HepG2 (cell line): ENCODE measurements around the gene TET3. TPM values are rescaled to one million over a fixed set of nuclear protein-coding genes. Genes with fewer than 3 reads are reported as not detected.
A peak's percentile ranks its signal among the peaks of the same experiment; 100 is the strongest.

Source experiments
- ARNT2 ChIP-seq: sonication (generic); formaldehyde crosslinking; IDR thresholded peaks from 2 replicates; pipeline ENCODE4 v1.8.0; 2022; ENCODE audit warnings: mild to moderate bottlenecking, low read depth, missing genetic modification reagents, moderate library complexity
- DMAP1 ChIP-seq: IDR thresholded peaks from 2 replicates; pipeline ENCODE4 v1.6.1; 2016
- FOXK1 ChIP-seq: sonication (generic); formaldehyde crosslinking; IDR thresholded peaks from 2 replicates; pipeline ENCODE4 v1.4.0; 2020; ENCODE audit warnings: low read depth, missing genetic modification reagents, borderline replicate concordance
- KLF11 ChIP-seq: IDR thresholded peaks from 2 replicates; pipeline ENCODE4 v1.6.1; 2016; ENCODE audit warnings: missing compliant biosample characterization
- MYNN ChIP-seq: sonication (generic); formaldehyde crosslinking; IDR thresholded peaks from 2 replicates; pipeline ENCODE4 v1.4.0; 2020; ENCODE audit warnings: mild to moderate bottlenecking, low read depth, missing genetic modification reagents
- NFYC ChIP-seq: IDR thresholded peaks from 2 replicates; pipeline ENCODE4 v1.6.1; 2016; ENCODE audit warnings: missing genetic modification reagents, missing compliant biosample characterization
- PAF1 ChIP-seq: IDR thresholded peaks from 2 replicates; pipeline ENCODE4 v1.6.1; 2016; ENCODE audit warnings: missing genetic modification reagents, missing compliant biosample characterization
- POLR2AphosphoS2 ChIP-seq: IDR thresholded peaks from 2 replicates; pipeline ENCODE4 v1.6.1; 2011; ENCODE audit warnings: low read depth, low read length, improper control_type of control experiment
- SIN3B ChIP-seq: fragments of 150-350 bp; IDR thresholded peaks from 2 replicates; pipeline ENCODE4 v1.6.1; 2014; ENCODE audit warnings: low read length
- ZBTB7B ChIP-seq: sonication (generic); formaldehyde crosslinking; IDR thresholded peaks from 2 replicates; pipeline ENCODE4 v1.4.0; 2020; ENCODE audit warnings: missing genetic modification reagents
- ZNF121 ChIP-seq: sonication (generic); formaldehyde crosslinking; IDR thresholded peaks from 2 replicates; pipeline ENCODE4 v1.5.0; 2020; ENCODE audit warnings: mild to moderate bottlenecking, missing genetic modification reagents
- ZNF496 ChIP-seq: sonication (generic); formaldehyde crosslinking; IDR thresholded peaks from 2 replicates; pipeline ENCODE4 v1.8.1; 2023; ENCODE audit warnings: mild to moderate bottlenecking, moderate library complexity, missing genetic modification reagents; ENCODE audit not compliant: insufficient replicate concordance
- ZNF563 ChIP-seq: sonication (generic); formaldehyde crosslinking; IDR thresholded peaks from 2 replicates; pipeline ENCODE4 v1.8.0; 2022; ENCODE audit warnings: mild to moderate bottlenecking, moderate library complexity, missing genetic modification reagents
- ZNF660 ChIP-seq: sonication (generic); formaldehyde crosslinking; IDR thresholded peaks from 2 replicates; pipeline ENCODE4 v1.5.1; 2020; ENCODE audit warnings: mild to moderate bottlenecking, low read depth, missing genetic modification reagents, borderline replicate concordance
- ZNF75D ChIP-seq: sonication (generic); formaldehyde crosslinking; IDR thresholded peaks from 2 replicates; pipeline ENCODE4 v1.8.1; 2023; ENCODE audit warnings: missing genetic modification reagents, mild to moderate bottlenecking, borderline replicate concordance
- ZSCAN12 ChIP-seq: sonication (generic); formaldehyde crosslinking; IDR thresholded peaks from 2 replicates; pipeline ENCODE4 v1.9.0; 2021; ENCODE audit warnings: mild to moderate bottlenecking, missing genetic modification reagents
- polyA plus RNA-seq, 8 experiments: library from polyadenylated mRNA; depleted of rRNA in 3 of 8; stranded (reverse) in 7 of 8; unstranded in 1 of 8; fragments of >200 nt; fragmentation: Illumina TruSeq in 4 of 8; extraction: Trizol in 4 of 8; gene quantifications; 2 replicates each; pipeline versions ENCODE4 v1.2.1 to v1.2.3, GENCODE V29; 2011 to 2016; ENCODE audit warnings: low read depth in 4 of 8, missing spikeins in 1 of 8, mixed read lengths in 1 of 8; ENCODE audit not compliant: insufficient read depth in 1 of 8
- total RNA-seq, 5 experiments: library from RNA; depleted of rRNA; stranded (reverse); fragments of >200 nt; fragmentation: Illumina TruSeq; extraction: Trizol; gene quantifications; 2 replicates each; pipeline ENCODE4 v1.2.3, GENCODE V29; 2016; ENCODE audit warnings: low read depth in 1 of 5
- TF ChIP-seq, protein P1 (sequence below): sonication (generic); formaldehyde crosslinking; IDR thresholded peaks from 2 replicates; pipeline ENCODE4 v1.5.0; 2020; ENCODE audit warnings: missing genetic modification reagents
- TF ChIP-seq, protein P2 (sequence below): sonication (generic); formaldehyde crosslinking; IDR thresholded peaks from 2 replicates; pipeline ENCODE4 v1.5.0; 2020; ENCODE audit warnings: mild to moderate bottlenecking, missing genetic modification reagents
- TF ChIP-seq, protein P3 (sequence below): IDR thresholded peaks from 2 replicates; pipeline ENCODE4 v1.6.1; 2012; ENCODE audit warnings: inconsistent platforms
- TF ChIP-seq, protein P4 (sequence below): sonication (generic); formaldehyde crosslinking; IDR thresholded peaks from 2 replicates; pipeline ENCODE4 v1.4.0; 2020; ENCODE audit warnings: missing genetic modification reagents, borderline replicate concordance
- TF ChIP-seq, protein P5 (sequence below): sonication (generic); formaldehyde crosslinking; IDR thresholded peaks from 2 replicates; pipeline ENCODE4; 2020; ENCODE audit warnings: missing genetic modification reagents, mild to moderate bottlenecking, borderline replicate concordance

Gene TET3
- total and polyA plus RNA-seq, 2 of the 13 experiments (the other 11 are each of a cell fraction or from before 2014, with no cell fraction given) = 4.3 to 6.8 TPM

DNA sequence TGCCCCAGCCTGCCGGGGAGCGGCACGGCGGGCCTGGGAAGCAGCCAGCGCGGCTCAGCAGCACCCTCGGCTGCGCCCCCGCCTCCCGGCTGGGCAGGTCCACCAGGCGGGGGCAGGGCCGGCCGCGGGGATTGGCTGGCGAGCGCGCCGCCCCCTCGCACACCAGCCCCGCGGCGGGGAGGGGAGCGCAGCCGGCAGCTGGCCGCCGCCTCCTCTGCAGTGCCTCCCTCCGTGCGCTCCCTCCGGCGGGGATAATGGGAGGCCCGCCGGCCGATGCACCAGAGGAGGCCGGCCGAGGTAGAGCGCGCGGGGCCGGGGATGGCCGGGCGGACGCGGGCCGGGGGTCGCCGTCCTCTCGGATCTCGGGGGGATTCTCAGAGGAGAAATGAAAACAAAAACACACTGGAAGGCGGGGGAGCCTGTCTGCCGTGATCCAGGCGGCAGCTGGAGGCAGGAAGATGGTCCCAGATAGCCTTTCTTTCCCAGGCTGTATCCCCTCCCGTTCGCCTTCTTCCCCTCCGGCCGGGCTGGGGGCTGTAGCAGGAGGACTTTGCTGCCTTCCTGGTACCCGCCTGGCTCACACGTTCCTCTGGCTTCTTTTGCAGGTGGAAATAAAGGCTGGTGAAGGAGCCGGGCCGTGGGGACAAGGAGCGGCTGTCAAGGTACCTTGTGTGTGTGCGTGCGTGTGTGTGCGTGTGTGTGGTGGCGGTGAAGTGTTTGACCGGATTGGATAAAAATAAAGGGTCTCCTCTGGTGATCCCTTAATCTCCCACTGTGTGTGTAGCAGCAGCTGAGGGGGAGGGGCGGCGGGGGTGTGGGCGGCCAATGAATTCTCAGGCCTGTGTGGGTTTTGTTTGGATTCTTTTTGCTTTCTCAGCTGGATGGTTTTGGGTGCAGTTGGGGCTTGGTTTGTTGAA lies 18.1 kb downstream of the TET3 start (continued):
- TF ChIP-seq ARNT2 (no peak), FOXK1 (CRISPR knock-in tag) (no peak), ZNF563 (CRISPR knock-in tag) (peak; percentile 77; the same call in 1 of the 2 replicates), POLR2AphosphoS2 (no peak), ZNF75D (CRISPR knock-in tag) (no peak), ZNF496 (CRISPR knock-in tag) (no peak), MYNN (CRISPR knock-in tag) (no peak), DMAP1 (CRISPR knock-in tag) (no peak), ZNF660 (CRISPR knock-in tag) (no peak), ZNF121 (CRISPR knock-in tag) (no peak), SIN3B (no peak), NFYC (CRISPR knock-in tag) (0 out of 2 replicates have a peak, but pooled peaks have one; percentile 21), PAF1 (CRISPR knock-in tag) (no peak), ZBTB7B (CRISPR knock-in tag) (no peak), KLF11 (CRISPR knock-in tag) (no peak), ZSCAN12 (CRISPR knock-in tag) (no peak)
- TF ChIP-seq, protein P1, sequence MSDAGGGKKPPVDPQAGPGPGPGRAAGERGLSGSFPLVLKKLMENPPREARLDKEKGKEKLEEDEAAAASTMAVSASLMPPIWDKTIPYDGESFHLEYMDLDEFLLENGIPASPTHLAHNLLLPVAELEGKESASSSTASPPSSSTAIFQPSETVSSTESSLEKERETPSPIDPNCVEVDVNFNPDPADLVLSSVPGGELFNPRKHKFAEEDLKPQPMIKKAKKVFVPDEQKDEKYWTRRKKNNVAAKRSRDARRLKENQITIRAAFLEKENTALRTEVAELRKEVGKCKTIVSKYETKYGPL (CRISPR knock-in tag) = no peak
- TF ChIP-seq, protein P2, sequence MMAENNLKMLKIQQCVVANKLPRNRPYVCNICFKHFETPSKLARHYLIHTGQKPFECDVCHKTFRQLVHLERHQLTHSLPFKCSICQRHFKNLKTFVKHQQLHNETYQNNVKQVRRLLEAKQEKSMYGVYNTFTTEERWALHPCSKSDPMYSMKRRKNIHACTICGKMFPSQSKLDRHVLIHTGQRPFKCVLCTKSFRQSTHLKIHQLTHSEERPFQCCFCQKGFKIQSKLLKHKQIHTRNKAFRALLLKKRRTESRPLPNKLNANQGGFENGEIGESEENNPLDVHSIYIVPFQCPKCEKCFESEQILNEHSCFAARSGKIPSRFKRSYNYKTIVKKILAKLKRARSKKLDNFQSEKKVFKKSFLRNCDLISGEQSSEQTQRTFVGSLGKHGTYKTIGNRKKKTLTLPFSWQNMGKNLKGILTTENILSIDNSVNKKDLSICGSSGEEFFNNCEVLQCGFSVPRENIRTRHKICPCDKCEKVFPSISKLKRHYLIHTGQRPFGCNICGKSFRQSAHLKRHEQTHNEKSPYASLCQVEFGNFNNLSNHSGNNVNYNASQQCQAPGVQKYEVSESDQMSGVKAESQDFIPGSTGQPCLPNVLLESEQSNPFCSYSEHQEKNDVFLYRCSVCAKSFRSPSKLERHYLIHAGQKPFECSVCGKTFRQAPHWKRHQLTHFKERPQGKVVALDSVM (CRISPR knock-in tag) = peak; percentile 99
- TF ChIP-seq, protein P3, sequence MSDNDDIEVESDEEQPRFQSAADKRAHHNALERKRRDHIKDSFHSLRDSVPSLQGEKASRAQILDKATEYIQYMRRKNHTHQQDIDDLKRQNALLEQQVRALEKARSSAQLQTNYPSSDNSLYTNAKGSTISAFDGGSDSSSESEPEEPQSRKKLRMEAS = peak; percentile 65; the same call in 1 of the 2 replicates
- TF ChIP-seq, protein P4, sequence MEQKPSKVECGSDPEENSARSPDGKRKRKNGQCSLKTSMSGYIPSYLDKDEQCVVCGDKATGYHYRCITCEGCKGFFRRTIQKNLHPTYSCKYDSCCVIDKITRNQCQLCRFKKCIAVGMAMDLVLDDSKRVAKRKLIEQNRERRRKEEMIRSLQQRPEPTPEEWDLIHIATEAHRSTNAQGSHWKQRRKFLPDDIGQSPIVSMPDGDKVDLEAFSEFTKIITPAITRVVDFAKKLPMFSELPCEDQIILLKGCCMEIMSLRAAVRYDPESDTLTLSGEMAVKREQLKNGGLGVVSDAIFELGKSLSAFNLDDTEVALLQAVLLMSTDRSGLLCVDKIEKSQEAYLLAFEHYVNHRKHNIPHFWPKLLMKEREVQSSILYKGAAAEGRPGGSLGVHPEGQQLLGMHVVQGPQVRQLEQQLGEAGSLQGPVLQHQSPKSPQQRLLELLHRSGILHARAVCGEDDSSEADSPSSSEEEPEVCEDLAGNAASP (CRISPR knock-in tag) = no peak
- TF ChIP-seq, protein P5, sequence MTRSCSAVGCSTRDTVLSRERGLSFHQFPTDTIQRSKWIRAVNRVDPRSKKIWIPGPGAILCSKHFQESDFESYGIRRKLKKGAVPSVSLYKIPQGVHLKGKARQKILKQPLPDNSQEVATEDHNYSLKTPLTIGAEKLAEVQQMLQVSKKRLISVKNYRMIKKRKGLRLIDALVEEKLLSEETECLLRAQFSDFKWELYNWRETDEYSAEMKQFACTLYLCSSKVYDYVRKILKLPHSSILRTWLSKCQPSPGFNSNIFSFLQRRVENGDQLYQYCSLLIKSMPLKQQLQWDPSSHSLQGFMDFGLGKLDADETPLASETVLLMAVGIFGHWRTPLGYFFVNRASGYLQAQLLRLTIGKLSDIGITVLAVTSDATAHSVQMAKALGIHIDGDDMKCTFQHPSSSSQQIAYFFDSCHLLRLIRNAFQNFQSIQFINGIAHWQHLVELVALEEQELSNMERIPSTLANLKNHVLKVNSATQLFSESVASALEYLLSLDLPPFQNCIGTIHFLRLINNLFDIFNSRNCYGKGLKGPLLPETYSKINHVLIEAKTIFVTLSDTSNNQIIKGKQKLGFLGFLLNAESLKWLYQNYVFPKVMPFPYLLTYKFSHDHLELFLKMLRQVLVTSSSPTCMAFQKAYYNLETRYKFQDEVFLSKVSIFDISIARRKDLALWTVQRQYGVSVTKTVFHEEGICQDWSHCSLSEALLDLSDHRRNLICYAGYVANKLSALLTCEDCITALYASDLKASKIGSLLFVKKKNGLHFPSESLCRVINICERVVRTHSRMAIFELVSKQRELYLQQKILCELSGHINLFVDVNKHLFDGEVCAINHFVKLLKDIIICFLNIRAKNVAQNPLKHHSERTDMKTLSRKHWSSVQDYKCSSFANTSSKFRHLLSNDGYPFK (CRISPR knock-in tag) = no peak
